Vagina (tissue), 2 donors: ENCODE measurements around the gene OR10H3. TPM values are rescaled to one million over a fixed set of nuclear protein-coding genes. Genes with fewer than 3 reads are reported as not detected.
"Not testable (repeated sequence)": the region's sequence is repeated elsewhere in the genome, so short reads cannot be mapped to it uniquely, and the experiment has no call there.

Experiments used
- DNase-seq, 2 donors: peaks; one replicate each; pipeline ENCODE4 v3.0.0-alpha.2; 2017; ENCODE audit errors: extremely low spot score in 2 of 2
- H3K27ac ChIP-seq: fragments of 200-600 bp; sonication (generic); one replicate; pipeline ENCODE4 v1.5.1; 2019
- H3K27me3 ChIP-seq: fragments of 200-600 bp; sonication (generic); one replicate; pipeline ENCODE4 v1.5.1; 2019
- H3K36me3 ChIP-seq, 2 donors: fragments of 200-600 bp; sonication (generic); one replicate each; pipeline ENCODE4 v1.5.1; 2017 to 2019
- H3K4me1 ChIP-seq: fragments of 200-600 bp; sonication (generic); one replicate; pipeline ENCODE4 v1.5.1; 2019
- H3K4me3 ChIP-seq, 2 donors: fragments of 200-600 bp; sonication (generic); 1 replicate in 1 of 2; 2 replicates in 1 of 2; pipeline ENCODE4 v1.5.1; 2016 to 2019
- H3K9me3 ChIP-seq: fragments of 200-600 bp; sonication (generic); one replicate; pipeline ENCODE4 v1.5.1; 2019
- POLR2A ChIP-seq, 2 donors: fragments of 450-650 bp; IDR thresholded peaks; one replicate each; pipeline ENCODE4 v1.6.1; 2017; ENCODE audit warnings: antibody characterized with exemption in 2 of 2, mild to moderate bottlenecking in 2 of 2, moderate library complexity in 2 of 2
- POLR2AphosphoS5 ChIP-seq, 2 donors: sonication (generic); formaldehyde crosslinking; IDR thresholded peaks; one replicate each; pipeline ENCODE4 v1.9.0; 2017; ENCODE audit warnings: antibody characterized with exemption in 2 of 2, mild to moderate bottlenecking in 2 of 2, low read depth in 1 of 2; ENCODE audit not compliant: insufficient read depth in 1 of 2
- intact Hi-C: fragments of 100-400 bp; cut with DNase I; formaldehyde crosslinking; loops from one replicate; pipeline ENCODE4 v1.15.1; 2023
- total RNA-seq: library from RNA; depleted of rRNA; stranded (reverse); fragments of >200 nt; gene quantifications from one replicate; pipeline ENCODE4 v1.2.3, GENCODE V29; 2016
- TF ChIP-seq, protein P1 (sequence below), 3 experiments: fragments of 450-650 bp in 2 of 3; fragments of 200-600 bp in 1 of 3; sonication (generic) in 1 of 3; IDR thresholded peaks; one replicate each; pipeline ENCODE4 v1.5.1; 2017 to 2019; ENCODE audit warnings: antibody characterized with exemption in 3 of 3, mild to moderate bottlenecking in 2 of 3, moderate library complexity in 2 of 3

The OR10H3 gene
- total RNA-seq, 1 donor from 2014 or later = not detected

DNA sequence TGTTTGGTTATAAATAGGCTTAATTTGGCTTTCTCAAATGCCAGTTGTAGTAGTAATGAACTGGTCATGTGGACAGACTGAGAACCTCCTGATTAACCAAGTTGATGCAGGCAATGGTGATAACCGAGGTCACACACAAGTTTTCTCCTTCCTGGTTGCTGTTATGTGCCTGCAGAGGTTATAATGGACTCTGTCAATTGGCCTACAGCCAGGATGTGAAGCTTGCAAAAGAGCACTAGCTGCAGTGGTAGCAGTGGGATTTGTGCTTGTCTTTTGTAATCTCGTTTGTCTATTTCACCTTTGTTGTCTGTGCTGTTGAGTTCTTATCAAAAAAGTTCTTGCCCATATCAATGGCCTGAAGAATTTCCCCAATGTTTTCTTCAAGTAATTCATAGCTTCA lies 20.6 kb downstream of the OR10H3 start:
- no peaks in the 10 kb centered on the region for H3K4me1 ChIP-seq
- no peak overlapping the region for H3K4me3 ChIP-seq
- H3K9me3 ChIP-seq = no peaks in the 10 kb centered on the region
- H3K27ac ChIP-seq = no peak overlapping the region
- no peak for TF ChIP-seq POLR2AphosphoS5 (IDR thresholded peaks at IDR 0.05; ENCODE audit: insufficient read depth in 1 of 2, low read depth in 1 of 2)
- TF ChIP-seq POLR2A (IDR thresholded peaks at IDR 0.05) = no peak
- TF ChIP-seq, protein P1, sequence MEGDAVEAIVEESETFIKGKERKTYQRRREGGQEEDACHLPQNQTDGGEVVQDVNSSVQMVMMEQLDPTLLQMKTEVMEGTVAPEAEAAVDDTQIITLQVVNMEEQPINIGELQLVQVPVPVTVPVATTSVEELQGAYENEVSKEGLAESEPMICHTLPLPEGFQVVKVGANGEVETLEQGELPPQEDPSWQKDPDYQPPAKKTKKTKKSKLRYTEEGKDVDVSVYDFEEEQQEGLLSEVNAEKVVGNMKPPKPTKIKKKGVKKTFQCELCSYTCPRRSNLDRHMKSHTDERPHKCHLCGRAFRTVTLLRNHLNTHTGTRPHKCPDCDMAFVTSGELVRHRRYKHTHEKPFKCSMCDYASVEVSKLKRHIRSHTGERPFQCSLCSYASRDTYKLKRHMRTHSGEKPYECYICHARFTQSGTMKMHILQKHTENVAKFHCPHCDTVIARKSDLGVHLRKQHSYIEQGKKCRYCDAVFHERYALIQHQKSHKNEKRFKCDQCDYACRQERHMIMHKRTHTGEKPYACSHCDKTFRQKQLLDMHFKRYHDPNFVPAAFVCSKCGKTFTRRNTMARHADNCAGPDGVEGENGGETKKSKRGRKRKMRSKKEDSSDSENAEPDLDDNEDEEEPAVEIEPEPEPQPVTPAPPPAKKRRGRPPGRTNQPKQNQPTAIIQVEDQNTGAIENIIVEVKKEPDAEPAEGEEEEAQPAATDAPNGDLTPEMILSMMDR (IDR thresholded peaks at IDR 0.05) = no peak
- H3K36me3 ChIP-seq = no peaks in the 10 kb centered on the region
- DNase-seq = no peak
- H3K27me3 ChIP-seq = no peaks in the 10 kb centered on the region
- intact Hi-C loops = no loop called here

DNA sequence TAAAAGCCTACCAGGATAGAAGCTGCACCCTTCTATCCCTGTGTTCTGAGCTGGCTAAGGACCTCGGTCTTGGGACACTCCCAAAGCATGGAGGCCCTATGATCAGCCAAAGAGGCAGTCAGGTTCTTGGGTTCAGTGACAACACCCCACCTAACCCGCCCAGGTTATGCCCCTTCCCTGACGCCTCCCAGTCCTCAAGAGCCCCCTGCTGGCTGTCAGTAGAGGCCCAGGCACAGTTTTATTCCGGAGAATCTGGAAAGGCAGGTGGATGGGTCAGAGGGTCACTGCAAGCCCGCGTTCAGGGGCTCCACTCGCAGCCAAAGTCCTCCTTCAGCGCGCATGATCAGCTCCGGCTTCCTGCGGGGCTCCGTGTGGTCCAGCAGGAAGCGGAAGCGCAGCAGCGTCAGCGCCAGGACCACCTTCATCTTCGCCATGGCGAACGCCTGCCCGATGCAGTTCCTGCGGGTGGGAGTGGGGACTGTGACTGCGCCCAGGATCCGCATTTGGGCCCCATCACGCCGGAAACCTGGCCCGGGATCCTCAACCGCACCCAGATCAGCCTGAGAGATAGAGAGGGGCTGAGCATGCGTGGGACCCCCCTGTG lies 22.3 kb downstream of the OR10H3 start:
- no peak overlapping the region for H3K27ac ChIP-seq
- intact Hi-C loops = no loop called here
- TF ChIP-seq, protein P1 (IDR thresholded peaks at IDR 0.05) = no peak
- TF ChIP-seq POLR2AphosphoS5 (IDR thresholded peaks at IDR 0.05; ENCODE audit: insufficient read depth in 1 of 2, low read depth in 1 of 2) (no peak), POLR2A (IDR thresholded peaks at IDR 0.05) (no peak)
- no peak overlapping the region for H3K4me3 ChIP-seq
- no peaks in the 10 kb centered on the region for H3K9me3 ChIP-seq
- H3K27me3 ChIP-seq = no peaks in the 10 kb centered on the region
- DNase-seq = no peak
- no peaks in the 10 kb centered on the region for H3K36me3 ChIP-seq
- no peaks in the 10 kb centered on the region for H3K4me1 ChIP-seq

DNA sequence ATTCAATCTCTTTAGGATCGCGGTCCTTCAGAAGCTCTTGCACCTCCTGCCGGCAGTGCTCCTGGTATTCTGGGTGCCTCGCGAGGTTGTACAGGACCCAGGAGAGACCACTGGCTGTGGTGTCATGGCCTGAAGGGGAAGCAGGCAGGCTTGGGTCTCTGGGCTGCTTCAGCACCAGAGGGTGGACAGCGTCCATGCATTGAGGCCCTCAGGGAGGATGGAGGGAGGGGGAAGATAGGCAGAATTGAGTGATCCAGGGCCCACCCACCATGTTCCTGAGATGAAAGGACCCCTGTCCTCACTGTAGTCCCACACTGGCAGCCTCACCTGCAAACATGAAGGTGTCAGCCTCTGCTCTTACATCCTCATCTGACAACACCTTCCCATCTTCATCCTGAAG lies 31.8 kb downstream of the OR10H3 start:
- no peaks in the 10 kb centered on the region for H3K27me3 ChIP-seq
- TF ChIP-seq POLR2A (IDR thresholded peaks at IDR 0.05) = no peak
- TF ChIP-seq, protein P1 (IDR thresholded peaks at IDR 0.05) = no peak
- no peak for TF ChIP-seq POLR2AphosphoS5 (IDR thresholded peaks at IDR 0.05; ENCODE audit: insufficient read depth in 1 of 2, low read depth in 1 of 2)
- no peaks in the 10 kb centered on the region for H3K4me1 ChIP-seq
- no peak overlapping the region for H3K4me3 ChIP-seq
- no peaks in the 10 kb centered on the region for H3K9me3 ChIP-seq
- no peak for DNase-seq
- intact Hi-C loops = no loop called here
- peaks cover 0 to 30% of the 10 kb centered on the region in 2 donors for H3K36me3 ChIP-seq
- no peak overlapping the region for H3K27ac ChIP-seq

DNA sequence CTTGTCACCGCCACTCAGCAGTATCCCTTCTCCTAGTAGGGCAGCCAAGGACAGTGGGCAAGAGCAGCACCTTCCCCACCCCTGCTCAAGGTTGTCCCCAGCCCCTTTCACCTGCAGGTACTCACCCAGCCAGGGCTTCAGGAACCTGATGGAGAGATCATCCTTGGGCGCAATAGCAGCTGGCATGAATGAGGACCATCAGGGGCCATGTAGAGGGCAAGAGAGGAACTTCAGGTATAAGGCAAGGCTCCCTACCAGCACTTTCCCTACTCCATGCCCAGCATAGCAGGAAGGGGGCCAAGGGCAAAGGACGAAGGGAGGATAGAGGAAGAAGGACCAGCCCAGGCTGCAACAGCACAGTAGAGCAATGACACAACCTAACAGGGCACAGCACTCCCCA lies 36.4 kb downstream of the OR10H3 start:
- DNase-seq, H3K4me3 ChIP-seq, H3K36me3 ChIP-seq, H3K27ac ChIP-seq, H3K4me1 ChIP-seq, H3K9me3 ChIP-seq, H3K27me3 ChIP-seq, intact Hi-C loops: not testable (repeated sequence)

DNA sequence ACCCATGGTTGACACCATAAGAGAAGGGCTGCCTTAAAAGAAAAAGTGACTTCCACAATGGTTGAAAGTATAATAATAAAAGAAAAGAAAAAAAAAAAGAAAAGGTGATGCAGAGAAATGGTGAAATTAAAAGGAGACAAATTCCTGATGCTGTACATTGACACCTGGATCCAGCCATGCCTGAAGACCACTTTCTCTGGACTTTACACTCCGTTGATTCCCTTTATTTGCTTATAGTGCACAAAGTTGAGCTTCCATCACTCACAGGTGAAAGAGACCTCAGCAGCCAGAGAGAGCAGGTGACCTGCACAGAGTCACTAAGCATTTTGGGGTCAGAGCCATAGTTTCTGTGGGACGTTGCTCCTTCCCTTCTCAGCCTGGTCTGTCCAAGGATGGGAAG lies 37.5 kb downstream of the OR10H3 start:
- Histone ChIP-seq H3K4me3 (no peak overlapping the region), H3K27me3 (no peaks in the 10 kb centered on the region), H3K9me3 (no peaks in the 10 kb centered on the region), H3K36me3 (peaks cover 0 to 6% of the 10 kb centered on the region in 2 donors), H3K4me1 (peaks cover 8% of the 10 kb centered on the region), H3K27ac (no peak overlapping the region)
- no peak for DNase-seq
- TF ChIP-seq POLR2AphosphoS5 (IDR thresholded peaks at IDR 0.05; ENCODE audit: insufficient read depth in 1 of 2, low read depth in 1 of 2) (no peak), POLR2A (IDR thresholded peaks at IDR 0.05) (no peak)
- TF ChIP-seq, protein P1 (IDR thresholded peaks at IDR 0.05) = no peak
- intact Hi-C loops = no loop called here
